Measurements from ENCODE around the gene MT1X. TPM values are rescaled to one million over a fixed set of nuclear protein-coding genes. Genes with fewer than 3 reads are reported as not detected.

The MT1X gene
- total RNA-seq, 1 experiment from 2014 or later, result 328 TPM

DNA sequence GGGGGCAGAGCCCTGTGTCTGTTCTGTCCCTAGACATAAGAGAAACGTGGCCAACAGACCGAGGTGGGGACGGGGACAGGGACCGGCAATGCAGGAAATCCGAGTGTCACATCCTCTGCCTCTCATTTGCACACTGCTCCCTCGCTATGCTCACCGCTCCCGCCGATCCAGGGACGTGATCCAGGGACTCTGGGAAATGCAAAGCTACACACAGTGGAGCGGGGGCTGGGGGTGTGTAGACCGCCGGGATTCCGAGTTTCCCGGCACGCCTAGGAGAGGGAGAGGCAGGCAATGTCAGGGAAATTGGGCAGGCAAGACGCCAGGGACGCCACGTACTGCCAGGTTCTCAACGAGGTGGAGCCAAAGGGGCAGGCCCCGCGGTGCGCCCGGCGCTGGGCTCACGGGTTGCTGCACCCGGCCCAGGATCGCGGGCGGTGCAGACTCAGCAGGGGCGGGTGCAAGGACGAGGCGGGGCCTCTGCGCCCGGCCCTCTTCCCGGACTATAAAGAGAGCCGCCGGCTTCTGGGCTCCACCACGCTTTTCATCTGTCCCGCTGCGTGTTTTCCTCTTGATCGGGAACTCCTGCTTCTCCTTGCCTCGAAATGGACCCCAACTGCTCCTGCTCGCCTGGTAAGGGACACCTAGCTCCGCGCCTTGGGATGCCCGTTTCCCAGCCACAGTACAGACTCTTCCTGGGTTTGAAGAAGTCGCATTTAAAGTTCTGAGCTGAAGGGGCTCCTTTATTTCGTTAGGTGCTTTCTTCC is at the start of gene MT1X (continued):
- TF ChIP-seq ZBTB43 (CRISPR knock-in tag; IDR thresholded peaks at IDR 0.05) (no peak), ZNF219 (CRISPR knock-in tag; IDR thresholded peaks at IDR 0.05; ENCODE audit: borderline replicate concordance) (no peak), GRHL2 (CRISPR knock-in tag; IDR thresholded peaks at IDR 0.05; ENCODE audit: insufficient replicate concordance, severe bottlenecking) (no peak), TP53 (CRISPR knock-in tag; IDR thresholded peaks at IDR 0.05) (no peak), NR3C1 (CRISPR knock-in tag; conservative IDR thresholded peaks at IDR 0.05; ENCODE audit: low read depth) (no peak), E2F1 (CRISPR knock-in tag; IDR thresholded peaks at IDR 0.05) (0 out of 2 replicates have a peak, but pooled peaks have one; percentile 11)
- TF ChIP-seq, protein P1, sequence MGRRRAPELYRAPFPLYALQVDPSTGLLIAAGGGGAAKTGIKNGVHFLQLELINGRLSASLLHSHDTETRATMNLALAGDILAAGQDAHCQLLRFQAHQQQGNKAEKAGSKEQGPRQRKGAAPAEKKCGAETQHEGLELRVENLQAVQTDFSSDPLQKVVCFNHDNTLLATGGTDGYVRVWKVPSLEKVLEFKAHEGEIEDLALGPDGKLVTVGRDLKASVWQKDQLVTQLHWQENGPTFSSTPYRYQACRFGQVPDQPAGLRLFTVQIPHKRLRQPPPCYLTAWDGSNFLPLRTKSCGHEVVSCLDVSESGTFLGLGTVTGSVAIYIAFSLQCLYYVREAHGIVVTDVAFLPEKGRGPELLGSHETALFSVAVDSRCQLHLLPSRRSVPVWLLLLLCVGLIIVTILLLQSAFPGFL (CRISPR knock-in tag; IDR thresholded peaks at IDR 0.05; ENCODE audit: borderline replicate concordance), result no peak
- TF ChIP-seq, protein P2, sequence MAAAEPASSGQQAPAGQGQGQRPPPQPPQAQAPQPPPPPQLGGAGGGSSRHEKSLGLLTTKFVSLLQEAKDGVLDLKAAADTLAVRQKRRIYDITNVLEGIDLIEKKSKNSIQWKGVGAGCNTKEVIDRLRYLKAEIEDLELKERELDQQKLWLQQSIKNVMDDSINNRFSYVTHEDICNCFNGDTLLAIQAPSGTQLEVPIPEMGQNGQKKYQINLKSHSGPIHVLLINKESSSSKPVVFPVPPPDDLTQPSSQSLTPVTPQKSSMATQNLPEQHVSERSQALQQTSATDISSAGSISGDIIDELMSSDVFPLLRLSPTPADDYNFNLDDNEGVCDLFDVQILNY (CRISPR knock-in tag; IDR thresholded peaks at IDR 0.05), result peak; percentile 86; the same call in 1 of the 2 replicates
- TF ChIP-seq, protein P3, sequence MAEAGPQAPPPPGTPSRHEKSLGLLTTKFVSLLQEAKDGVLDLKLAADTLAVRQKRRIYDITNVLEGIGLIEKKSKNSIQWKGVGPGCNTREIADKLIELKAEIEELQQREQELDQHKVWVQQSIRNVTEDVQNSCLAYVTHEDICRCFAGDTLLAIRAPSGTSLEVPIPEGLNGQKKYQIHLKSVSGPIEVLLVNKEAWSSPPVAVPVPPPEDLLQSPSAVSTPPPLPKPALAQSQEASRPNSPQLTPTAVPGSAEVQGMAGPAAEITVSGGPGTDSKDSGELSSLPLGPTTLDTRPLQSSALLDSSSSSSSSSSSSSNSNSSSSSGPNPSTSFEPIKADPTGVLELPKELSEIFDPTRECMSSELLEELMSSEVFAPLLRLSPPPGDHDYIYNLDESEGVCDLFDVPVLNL (CRISPR knock-in tag; IDR thresholded peaks at IDR 0.05; ENCODE audit: borderline replicate concordance, low read depth), result no peak

- peaks cover 100% of the 10 kb centered on the region for H3K27me3 Mint-ChIP-seq (ENCODE audit: low read depth)
- ATAC-seq, result peak; percentile 4
- peaks cover 28% of the 10 kb centered on the region for H3K4me1 Mint-ChIP-seq
- H3K9me3 Mint-ChIP-seq, result no peaks in the 10 kb centered on the region
- no peak overlapping the region for H3K27ac Mint-ChIP-seq
- peak overlapping the region; percentile 72 for H3K4me3 Mint-ChIP-seq
- DNase-seq (ENCODE audit: low spot score), result no peak
- ChIA-PET POLR2A (interaction anchor here (0.6 kb wide), 2 partner anchors 9 to 25 kb away, joined by 3 to 4 read pairs; partner anchors contain the start of gene MT2A), CTCF (interaction anchor here (0.8 to 1.0 kb wide), 2 partner anchors 15 to 29 kb away, joined by 3 read pairs; no protein-coding TSS in a partner anchor)
- H3K36me3 Mint-ChIP-seq, result peaks cover 6% of the 10 kb centered on the region; the same call in 1 of the 2 replicates
- no peak for TF ChIP-seq ZSCAN18 (CRISPR knock-in tag; IDR thresholded peaks at IDR 0.05)
- TF ChIP-seq FOXP1 (CRISPR knock-in tag; IDR thresholded peaks at IDR 0.05; ENCODE audit: borderline replicate concordance), result no peak
- no peak for TF ChIP-seq HMGA2 (CRISPR knock-in tag; IDR thresholded peaks at IDR 0.05)
- no peak for TF ChIP-seq MYBL2 (CRISPR knock-in tag; IDR thresholded peaks at IDR 0.05)
- TF ChIP-seq ATF1 (CRISPR knock-in tag; IDR thresholded peaks at IDR 0.05), result no peak
- TF ChIP-seq ZNF423 (CRISPR knock-in tag; IDR thresholded peaks at IDR 0.05), result no peak
- TF ChIP-seq SOX15 (CRISPR knock-in tag; IDR thresholded peaks at IDR 0.05), result no peak
- no peak for TF ChIP-seq ZNF512 (CRISPR knock-in tag; IDR thresholded peaks at IDR 0.05; ENCODE audit: borderline replicate concordance)
- TF ChIP-seq HMGXB4 (CRISPR knock-in tag; IDR thresholded peaks at IDR 0.05), result no peak
- TF ChIP-seq, protein P4, sequence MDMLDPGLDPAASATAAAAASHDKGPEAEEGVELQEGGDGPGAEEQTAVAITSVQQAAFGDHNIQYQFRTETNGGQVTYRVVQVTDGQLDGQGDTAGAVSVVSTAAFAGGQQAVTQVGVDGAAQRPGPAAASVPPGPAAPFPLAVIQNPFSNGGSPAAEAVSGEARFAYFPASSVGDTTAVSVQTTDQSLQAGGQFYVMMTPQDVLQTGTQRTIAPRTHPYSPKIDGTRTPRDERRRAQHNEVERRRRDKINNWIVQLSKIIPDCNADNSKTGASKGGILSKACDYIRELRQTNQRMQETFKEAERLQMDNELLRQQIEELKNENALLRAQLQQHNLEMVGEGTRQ (CRISPR knock-in tag; IDR thresholded peaks at IDR 0.05), result no peak
- no peak for TF ChIP-seq ATF3 (CRISPR knock-in tag; conservative IDR thresholded peaks at IDR 0.05)
- no peak for TF ChIP-seq FOXJ3 (CRISPR knock-in tag; IDR thresholded peaks at IDR 0.05; ENCODE audit: borderline replicate concordance)
These were observed 49.4 kb upstream of the MT1X start for GRCh38 chr16:56632848-56633365.
